Skeletal muscle tissue (tissue), 4 donors: ENCODE measurements around the gene TXNRD3. TPM values are rescaled to one million over a fixed set of nuclear protein-coding genes. Genes with fewer than 3 reads are reported as not detected.
"Not testable (repeated sequence)": the region's sequence is repeated elsewhere in the genome, so short reads cannot be mapped to it uniquely, and the experiment has no call there.

Source experiments
- H3K27ac ChIP-seq: one replicate; pipeline ENCODE4 v1.7.0; 2013; ENCODE audit warnings: mild to moderate bottlenecking, low read depth, low read length, inconsistent platforms
- H3K27me3 ChIP-seq, 3 donors: one replicate each; pipeline ENCODE4 v1.7.0; 2013; ENCODE audit warnings: low read length in 3 of 3; ENCODE audit not compliant: control insufficient read depth in 3 of 3, insufficient read depth in 3 of 3
- H3K36me3 ChIP-seq, 3 donors: one replicate each; pipeline ENCODE4 v1.7.0; 2013; ENCODE audit warnings: low read length in 3 of 3; ENCODE audit not compliant: control insufficient read depth in 3 of 3, insufficient read depth in 3 of 3
- H3K4me1 ChIP-seq, 3 donors: one replicate each; pipeline ENCODE4 v1.7.0; 2013; ENCODE audit warnings: low read length in 3 of 3, mild to moderate bottlenecking in 3 of 3; ENCODE audit not compliant: control insufficient read depth in 3 of 3, insufficient read depth in 3 of 3
- H3K4me3 ChIP-seq, 3 donors: one replicate each; pipeline ENCODE4 v1.7.0; 2013; ENCODE audit warnings: low read length in 3 of 3
- H3K9ac ChIP-seq, 3 donors: one replicate each; pipeline ENCODE4 v1.7.0; 2013; ENCODE audit warnings: low read length in 3 of 3, mild to moderate bottlenecking in 3 of 3, moderate library complexity in 2 of 3, low read depth in 1 of 3
- H3K9me3 ChIP-seq, 3 donors: one replicate each; pipeline ENCODE4 v1.7.0; 2013; ENCODE audit warnings: low read length in 3 of 3; ENCODE audit not compliant: control insufficient read depth in 3 of 3
- total RNA-seq: library from RNA; depleted of rRNA; stranded (reverse); fragments of >200 nt; gene quantifications from one replicate; pipeline ENCODE4 v1.2.3, GENCODE V29; 2014
- donor health status: Osteomylitis.

Gene TXNRD3
- total RNA-seq, 1 donor from 2014 or later: 16.2 TPM

DNA sequence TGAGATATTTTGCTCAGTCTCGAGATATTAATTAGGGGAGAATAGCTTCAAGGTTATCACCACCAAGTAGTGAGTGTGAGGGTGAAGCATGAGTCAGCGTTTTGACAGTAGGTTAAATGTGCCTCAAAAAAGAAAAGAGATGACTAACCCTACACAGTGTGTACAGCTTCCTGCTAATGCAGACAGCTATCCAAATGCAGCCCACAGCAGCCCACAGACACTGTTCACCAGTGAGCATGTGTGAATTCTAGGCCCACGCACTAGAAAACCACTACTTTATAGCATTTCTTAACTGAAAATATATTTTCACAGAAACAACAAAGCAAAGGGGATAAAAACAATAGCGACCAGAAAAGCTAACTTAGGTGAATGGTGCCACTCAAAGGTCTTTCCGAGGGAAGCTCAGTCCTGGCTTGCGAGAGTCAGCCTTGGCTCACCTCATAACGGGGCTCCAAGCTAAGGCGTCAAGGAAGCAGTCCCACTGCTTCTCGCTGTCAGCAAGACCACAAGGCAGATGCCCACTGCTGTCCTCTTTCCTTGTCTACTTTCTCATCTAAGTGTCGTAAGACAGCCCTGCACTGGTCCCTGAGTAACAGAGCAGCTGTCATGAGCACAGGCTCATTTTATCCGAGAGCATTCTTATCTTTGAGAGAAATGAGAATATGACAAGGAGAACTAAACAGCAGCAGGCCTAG, 47.6 kb downstream of the TXNRD3 start:
- Histone ChIP-seq H3K27me3 (no peaks in the 10 kb centered on the region), H3K4me1 (peaks cover 0 to 3% (median 0%) of the 10 kb centered on the region in 3 donors), H3K4me3 (no peak overlapping the region), H3K36me3 (peaks cover 22 to 55% (median 49%) of the 10 kb centered on the region in 3 donors), H3K9ac (no peak overlapping the region), H3K9me3 (no peaks in the 10 kb centered on the region), H3K27ac (no peak overlapping the region)

DNA sequence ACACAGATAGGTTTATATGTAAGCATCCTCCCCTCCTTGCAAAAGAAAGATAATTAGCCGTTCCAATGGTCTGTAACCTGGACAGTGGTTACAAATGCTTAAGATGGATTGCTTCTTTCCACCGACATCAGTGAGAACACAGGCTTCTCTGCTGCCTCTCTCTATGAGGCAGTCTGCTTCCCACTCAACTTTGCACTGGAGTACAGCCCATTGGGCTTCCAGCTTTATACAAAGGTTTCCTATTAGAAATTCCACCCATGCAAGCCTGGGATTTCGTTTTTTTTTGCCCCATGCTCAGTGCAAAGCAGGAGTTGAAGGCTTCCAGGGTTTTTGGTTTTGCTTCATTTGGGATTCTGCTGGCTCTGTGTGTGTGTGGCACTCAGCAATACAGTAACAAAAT, 48.9 kb downstream of the TXNRD3 start:
- no peaks in the 10 kb centered on the region for H3K9me3 ChIP-seq
- no peak overlapping the region for H3K9ac ChIP-seq
- no peaks in the 10 kb centered on the region for H3K27me3 ChIP-seq
- peaks cover 0 to 3% (median 0%) of the 10 kb centered on the region in 3 donors for H3K4me1 ChIP-seq
- peaks cover 22 to 48% (median 43%) of the 10 kb centered on the region in 3 donors for H3K36me3 ChIP-seq
- H3K4me3 ChIP-seq: no peak overlapping the region
- no peak overlapping the region for H3K27ac ChIP-seq

DNA sequence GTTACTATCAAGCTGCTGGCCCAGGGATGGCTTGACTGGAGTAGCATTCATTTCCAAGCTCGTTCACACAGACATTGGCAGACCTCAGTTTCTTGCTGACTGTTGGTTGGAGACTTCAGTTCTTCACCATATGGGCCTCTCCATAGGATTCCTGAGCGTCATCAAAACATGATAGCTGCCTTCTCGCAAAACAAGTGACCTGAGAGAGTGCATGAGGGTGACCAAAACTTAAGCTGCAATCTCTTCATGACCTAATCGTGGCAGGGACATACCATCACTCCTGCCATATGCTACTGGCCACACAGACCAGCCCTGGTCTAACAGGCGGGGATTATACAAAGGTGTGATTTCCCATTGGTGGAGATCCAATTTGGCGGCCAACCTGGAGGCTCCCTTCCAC, 50.2 kb downstream of the TXNRD3 start:
- H3K9ac ChIP-seq: no peak overlapping the region
- peaks cover 21 to 37% (median 31%) of the 10 kb centered on the region in 3 donors for H3K36me3 ChIP-seq
- H3K4me3 ChIP-seq: no peak overlapping the region
- H3K27ac ChIP-seq: no peak overlapping the region
- H3K27me3 ChIP-seq: no peaks in the 10 kb centered on the region
- no peaks in the 10 kb centered on the region for H3K9me3 ChIP-seq
- H3K4me1 ChIP-seq: peaks cover 0 to 3% (median 0%) of the 10 kb centered on the region in 3 donors

DNA sequence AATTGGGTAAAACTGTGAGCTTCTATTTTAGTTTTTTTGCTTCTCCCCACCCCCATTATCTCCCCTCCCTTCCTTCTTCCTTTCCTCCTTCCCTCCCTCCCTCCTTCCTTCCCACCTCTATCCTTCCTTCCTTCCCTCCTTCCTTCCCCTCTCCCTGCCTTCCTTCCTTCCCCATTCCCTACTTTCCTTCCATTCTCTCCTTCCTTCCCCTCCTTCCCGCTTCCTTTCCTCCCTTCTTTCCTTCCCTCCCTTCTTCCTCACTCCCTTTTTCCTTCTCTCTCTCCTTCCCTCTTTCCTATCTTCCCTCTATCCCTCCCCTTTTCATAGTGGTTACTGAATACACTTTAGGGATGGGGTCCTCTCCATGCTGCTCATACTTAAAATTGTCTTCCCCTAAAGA, 55.8 kb downstream of the TXNRD3 start:
- Histone ChIP-seq H3K27ac (no peak overlapping the region), H3K9ac (no peak overlapping the region), H3K4me1 (no peaks in the 10 kb centered on the region), H3K4me3 (no peak overlapping the region), H3K9me3 (no peaks in the 10 kb centered on the region), H3K36me3 (peaks cover 0 to 5% (median 0%) of the 10 kb centered on the region in 3 donors), H3K27me3 (no peaks in the 10 kb centered on the region)

DNA sequence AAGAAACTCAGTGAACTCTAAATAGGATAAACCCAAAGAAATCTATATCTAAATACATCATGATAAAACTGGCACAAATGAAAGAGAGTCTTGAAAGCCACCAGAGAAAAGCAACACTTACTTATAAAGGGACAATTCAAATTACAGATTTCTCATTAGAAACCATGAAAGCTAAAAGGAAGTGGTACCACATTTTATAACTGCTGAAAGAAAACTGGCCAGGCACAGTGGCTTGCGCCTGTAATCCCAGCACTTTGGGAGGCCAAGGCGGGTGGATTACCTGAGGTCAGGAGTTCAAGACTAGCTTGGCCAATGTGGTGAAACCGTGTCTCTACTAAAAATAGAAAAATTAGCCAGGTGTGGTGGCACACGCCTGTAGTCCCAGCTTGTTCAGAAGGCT, 59.4 kb downstream of the TXNRD3 start:
- H3K9me3 ChIP-seq, H3K4me3 ChIP-seq, H3K36me3 ChIP-seq, H3K27me3 ChIP-seq, H3K27ac ChIP-seq, H3K4me1 ChIP-seq, H3K9ac ChIP-seq: not testable (repeated sequence)

DNA sequence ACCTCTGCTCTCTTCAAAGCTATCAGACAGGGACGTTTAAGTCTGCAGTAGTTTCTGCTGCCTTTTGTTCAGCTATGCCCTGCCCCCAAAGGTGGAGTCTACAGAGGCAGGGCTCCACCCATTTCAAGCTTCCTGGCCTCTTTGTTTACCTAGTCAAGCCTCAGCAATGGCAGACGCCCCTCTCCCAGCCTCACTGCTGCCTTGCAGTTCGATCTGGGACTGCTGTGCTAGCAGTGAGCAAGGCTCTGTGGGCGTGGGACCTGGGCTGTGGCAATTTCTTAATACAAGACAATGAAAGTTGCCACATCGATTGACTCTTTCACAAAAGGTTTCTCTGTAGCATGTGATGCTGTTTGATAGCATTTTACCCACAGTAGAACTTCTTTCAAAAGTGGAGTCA, 63.4 kb downstream of the TXNRD3 start:
- not testable (repeated sequence) for H3K9ac ChIP-seq, H3K36me3 ChIP-seq, H3K4me3 ChIP-seq

DNA sequence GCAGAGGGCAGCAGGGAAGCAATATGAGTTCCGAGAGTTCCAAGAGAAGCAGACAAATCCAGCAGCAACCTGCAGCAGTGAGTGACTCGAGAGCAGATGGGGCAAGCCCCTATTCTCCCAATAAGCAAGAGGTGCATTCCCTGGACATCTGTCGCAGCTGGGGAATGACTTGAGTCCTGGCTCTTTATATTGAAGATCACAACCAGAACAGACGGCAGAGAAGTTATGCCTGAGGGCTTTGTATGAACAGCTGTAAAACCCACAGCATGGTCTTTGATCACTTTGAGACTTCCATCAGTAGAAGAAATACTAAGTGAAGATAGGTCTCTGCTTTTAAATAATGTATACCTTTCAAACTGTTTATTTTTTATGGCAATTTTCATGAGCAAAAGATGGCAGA, 72.6 kb downstream of the TXNRD3 start:
- peaks cover 0 to 2% (median 0%) of the 10 kb centered on the region in 3 donors for H3K36me3 ChIP-seq
- H3K27me3 ChIP-seq: no peaks in the 10 kb centered on the region
- no peak overlapping the region for H3K4me3 ChIP-seq
- H3K4me1 ChIP-seq: no peaks in the 10 kb centered on the region
- no peaks in the 10 kb centered on the region for H3K9me3 ChIP-seq
- H3K27ac ChIP-seq: no peak overlapping the region
- H3K9ac ChIP-seq: no peak overlapping the region

More for the DNA sequence above, 63.4 kb downstream of the TXNRD3 start:
- not testable (repeated sequence) for H3K27ac ChIP-seq, H3K27me3 ChIP-seq, H3K4me1 ChIP-seq, H3K9me3 ChIP-seq

DNA sequence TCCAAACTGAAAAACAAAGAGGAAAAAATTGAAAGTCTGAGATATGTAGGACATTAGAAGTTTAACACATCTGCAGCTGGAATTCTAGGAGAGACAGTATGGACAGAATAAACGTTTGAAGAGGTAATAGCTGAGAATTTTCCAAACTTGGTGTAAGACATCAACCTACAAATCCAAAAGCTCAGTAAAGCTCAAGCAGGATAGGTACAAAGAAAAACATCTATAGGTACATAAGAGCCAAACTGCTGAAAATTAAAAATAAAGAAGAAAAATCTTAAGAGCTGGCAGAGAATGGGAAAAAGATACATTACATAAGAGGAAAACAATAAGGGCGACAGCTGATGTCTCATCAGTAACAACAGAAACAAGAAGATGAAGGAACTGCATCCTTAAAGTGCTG, 73.4 kb downstream of the TXNRD3 start:
- Histone ChIP-seq H3K36me3 (peaks cover 0 to 2% (median 0%) of the 10 kb centered on the region in 3 donors), H3K27me3 (no peaks in the 10 kb centered on the region), H3K9ac (no peak overlapping the region), H3K27ac (no peak overlapping the region), H3K4me1 (no peaks in the 10 kb centered on the region), H3K9me3 (no peaks in the 10 kb centered on the region), H3K4me3 (no peak overlapping the region)

DNA sequence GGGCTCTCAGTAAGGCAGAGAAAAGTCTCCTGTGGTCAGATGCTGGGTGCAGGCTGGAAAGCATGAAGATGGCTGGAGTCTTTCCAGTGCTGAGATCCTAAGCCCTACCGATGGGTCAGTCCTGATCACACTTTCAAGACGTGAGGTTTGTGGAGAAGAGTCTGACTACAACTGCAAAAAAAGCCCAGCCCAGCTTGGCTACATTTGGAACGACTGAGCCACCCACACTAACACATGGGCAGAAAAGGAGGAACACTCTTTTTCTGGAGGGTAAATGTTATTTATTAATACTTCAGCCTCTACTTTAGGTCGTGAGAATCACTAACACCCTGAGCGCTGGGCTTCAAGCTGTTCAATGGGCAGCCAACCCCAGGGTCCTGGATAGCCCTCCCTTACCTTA, 74.2 kb downstream of the TXNRD3 start:
- no peaks in the 10 kb centered on the region for H3K27me3 ChIP-seq
- H3K36me3 ChIP-seq: peaks cover 0 to 2% (median 0%) of the 10 kb centered on the region in 3 donors
- H3K9me3 ChIP-seq: no peaks in the 10 kb centered on the region
- H3K9ac ChIP-seq: no peak overlapping the region
- H3K27ac ChIP-seq: no peak overlapping the region
- H3K4me1 ChIP-seq: no peaks in the 10 kb centered on the region
- no peak overlapping the region for H3K4me3 ChIP-seq

DNA sequence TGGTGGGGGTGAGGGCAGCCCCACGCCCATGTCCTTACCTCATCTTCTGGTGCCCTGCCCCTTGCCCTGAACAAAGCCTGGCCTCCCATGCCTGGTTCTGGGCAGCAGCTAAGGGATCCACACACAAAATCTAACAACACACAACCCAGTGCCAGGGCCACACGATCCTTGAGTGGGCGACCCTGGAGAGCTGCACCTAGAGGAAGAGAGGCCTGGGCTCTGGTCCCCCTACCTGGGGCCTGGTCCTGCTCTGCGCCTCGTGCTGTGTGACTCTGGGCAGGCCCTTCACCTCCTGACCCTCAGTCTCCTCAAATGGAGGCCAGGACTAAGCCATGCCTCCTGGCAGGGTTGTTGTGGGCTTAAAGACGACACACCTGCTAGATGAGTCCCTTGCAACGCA, 76.2 kb downstream of the TXNRD3 start:
- H3K4me3 ChIP-seq: no peak overlapping the region
- H3K9me3 ChIP-seq: no peaks in the 10 kb centered on the region
- peaks cover 0 to 2% (median 0%) of the 10 kb centered on the region in 3 donors for H3K36me3 ChIP-seq
- H3K9ac ChIP-seq: no peak overlapping the region
- H3K27ac ChIP-seq: no peak overlapping the region
- peaks cover 0 to 2% (median 0%) of the 10 kb centered on the region in 3 donors for H3K4me1 ChIP-seq
- H3K27me3 ChIP-seq: no peaks in the 10 kb centered on the region
